HCT116 (cell line): ENCODE data around the gene NTRK3. TPM values are rescaled to one million over a fixed set of nuclear protein-coding genes. Genes with fewer than 3 reads are reported as not detected.

Source experiments
- ATAC-seq: fragments of 200-7000 bp; cut with Tn5 transposase; 2 replicates; pipeline ENCODE4 v1.9.1; 2020; ENCODE audit warnings: mild to moderate bottlenecking, moderate library complexity
- BruUV-seq: library from RNA; stranded (reverse); fragments of 400-500 nt; replicated peaks from 2 replicates; lab custom pipeline; 2021; lab: Mats Ljungman, UMichigan
- CTCF ChIA-PET: fragments of 300-600 bp; sonication (Branson Sonifier 250); formaldehyde crosslinking; loops from one replicate; lab custom pipeline; 2021; ENCODE audit warnings: antibody characterized with exemption; lab: Charles Lee
- POLR2A ChIA-PET: fragments of 300-600, 350-600 bp; sonication (Branson Sonifier 250); formaldehyde crosslinking; loops from one replicate; lab custom pipeline; 2021; ENCODE audit warnings: antibody characterized with exemption; lab: Charles Lee
- RAD21 ChIA-PET, 2 experiments: fragments of 300-600 bp; sonication (Branson Sonifier 250); formaldehyde crosslinking; loops; one replicate each; lab custom pipeline; 2023; ENCODE audit warnings: low total read pairs in 2 of 2; ENCODE audit not compliant: uncharacterized antibody in 2 of 2, unreplicated experiment in 2 of 2, low non-redundant PET in 1 of 2; lab: Charles Lee
- DNase-seq: peaks from one replicate; pipeline ENCODE4 v3.0.0-alpha.2; 2010; ENCODE audit warnings: low read depth, low spot score
- H2AFZ ChIP-seq: fragments of 200-600 bp; shearing (Covaris generic), sonication (generic); 2 replicates; pipeline ENCODE4 v1.6.1; 2017; ENCODE audit warnings: low read depth, mixed run types, mixed read lengths, antibody characterized with exemption, low read length; ENCODE audit not compliant: poor library complexity, severe bottlenecking
- H3K27ac ChIP-seq: 2 replicates; pipeline ENCODE4 v1.5.1; 2012; ENCODE audit warnings: low read depth, low read length
- H3K27me3 ChIP-seq: fragments of 200-600 bp; sonication (generic); 2 replicates; pipeline ENCODE4 v1.6.1; 2016; ENCODE audit warnings: mixed run types, low read length, mixed read lengths; ENCODE audit not compliant: insufficient read depth
- H3K36me3 ChIP-seq, 2 experiments: fragments of 200-500 bp in 1 of 2; fragments of 200-600 bp in 1 of 2; sonication (Bioruptor generic) in 1 of 2; sonication (generic) in 1 of 2; 2 replicates each; pipeline versions ENCODE4 v1.5.1 to v1.6.1; 2014 to 2016; ENCODE audit warnings: low read length in 2 of 2, inconsistent platforms in 1 of 2, mixed read lengths in 1 of 2, mixed run types in 1 of 2; ENCODE audit not compliant: insufficient read depth in 2 of 2, control insufficient read depth in 1 of 2
- H3K4me1 ChIP-seq, 2 experiments: fragments of 200-600 bp in 1 of 2; sonication (generic) in 1 of 2; 2 replicates each; pipeline versions ENCODE4 v1.5.1 to v1.6.1; 2012 to 2017; ENCODE audit warnings: low read length in 2 of 2, inconsistent platforms in 1 of 2, mild to moderate bottlenecking in 1 of 2, mixed read lengths in 1 of 2, mixed run types in 1 of 2, moderate library complexity in 1 of 2; ENCODE audit not compliant: insufficient read depth in 2 of 2, control insufficient read depth in 1 of 2
- H3K4me2 ChIP-seq: fragments of 200-600 bp; sonication (generic); 2 replicates; pipeline ENCODE4 v1.6.1; 2017; ENCODE audit warnings: mixed run types, low read length, mixed read lengths
- H3K4me3 ChIP-seq, 2 experiments: fragments of 200-600 bp in 1 of 2; sonication (generic) in 1 of 2; replicated peaks in 1 of 2; 2 replicates each; pipeline ENCODE4 v1.5.1; 2011 to 2016; ENCODE audit warnings: low read length in 2 of 2, control low read depth in 1 of 2, low read depth in 1 of 2, mild to moderate bottlenecking in 1 of 2, mixed read lengths in 1 of 2, mixed run types in 1 of 2
- H3K79me2 ChIP-seq: fragments of 200-600 bp; sonication (generic); 2 replicates; pipeline ENCODE4 v1.6.1; 2017; ENCODE audit warnings: mild to moderate bottlenecking, mixed run types, low read length, moderate library complexity, mixed read lengths; ENCODE audit not compliant: insufficient read depth
- H3K9ac ChIP-seq: fragments of 200-600 bp; sonication (generic); 2 replicates; pipeline ENCODE4 v1.6.1; 2016; ENCODE audit warnings: low read length, mixed read lengths
- H3K9me2 ChIP-seq: fragments of 200-600 bp; sonication (generic), shearing (Covaris generic); 2 replicates; pipeline ENCODE4 v1.6.1; 2017; ENCODE audit warnings: mixed run types, mild to moderate bottlenecking, moderate library complexity; ENCODE audit not compliant: insufficient read depth
- H3K9me3 ChIP-seq, 2 experiments: fragments of 200-500 bp in 1 of 2; fragments of 200-600 bp in 1 of 2; sonication (Bioruptor generic) in 1 of 2; sonication (generic) in 1 of 2; 2 replicates each; pipeline ENCODE4 v1.6.1; 2014 to 2017; ENCODE audit warnings: low read length in 2 of 2, mixed read lengths in 2 of 2, inconsistent platforms in 1 of 2, low read depth in 1 of 2, mild to moderate bottlenecking in 1 of 2, mixed run types in 1 of 2, moderate library complexity in 1 of 2; ENCODE audit not compliant: control insufficient read depth in 1 of 2, insufficient read depth in 1 of 2
- H4K20me1 ChIP-seq: fragments of 200-600 bp; sonication (generic), shearing (Covaris generic); 2 replicates; pipeline ENCODE4 v1.6.1; 2017; ENCODE audit warnings: mixed run types, mild to moderate bottlenecking, moderate library complexity; ENCODE audit not compliant: insufficient read depth
- ATF3 ChIP-seq: IDR thresholded peaks from 2 replicates; pipeline ENCODE4 v1.6.1; 2012
- CEBPB ChIP-seq: IDR thresholded peaks from 2 replicates; pipeline ENCODE4 v1.6.1; 2012; ENCODE audit warnings: low read depth
- ELF1 ChIP-seq: IDR thresholded peaks from 2 replicates; pipeline ENCODE4 v1.6.1; 2012; ENCODE audit warnings: low read depth, borderline replicate concordance
- EZH2 ChIP-seq: fragments of 200-600 bp; sonication (generic); IDR thresholded peaks from 2 replicates; pipeline ENCODE4 v1.6.1; 2017; ENCODE audit warnings: antibody characterized with exemption, mixed run types
- EZH2phosphoT487 ChIP-seq: fragments of 200-600 bp; IDR thresholded peaks from 2 replicates; pipeline ENCODE4 v1.6.1; 2018; ENCODE audit warnings: antibody characterized with exemption, borderline replicate concordance
- MAX ChIP-seq: IDR thresholded peaks from 2 replicates; pipeline ENCODE4 v1.6.1; 2012
- POLR2AphosphoS5 ChIP-seq: IDR thresholded peaks from 2 replicates; pipeline ENCODE4 v1.6.1; 2011; ENCODE audit warnings: mild to moderate bottlenecking, low read depth, low read length, moderate library complexity
- RAD21 ChIP-seq: IDR thresholded peaks from 2 replicates; pipeline ENCODE4 v1.6.1; 2012; ENCODE audit warnings: low read depth, mild to moderate bottlenecking
- SIN3A ChIP-seq: IDR thresholded peaks from 2 replicates; pipeline ENCODE4 v1.6.1; 2012; ENCODE audit warnings: low read depth
- SP1 ChIP-seq: IDR thresholded peaks from 2 replicates; pipeline ENCODE4 v1.6.1; 2012; ENCODE audit warnings: low read depth
- SRF ChIP-seq: IDR thresholded peaks from 2 replicates; pipeline ENCODE4 v1.6.1; 2012; ENCODE audit warnings: low read depth
- TCF7L2 ChIP-seq: IDR thresholded peaks from 2 replicates; pipeline ENCODE4 v1.7.0; 2011; ENCODE audit warnings: borderline replicate concordance, inconsistent platforms; ENCODE audit not compliant: insufficient read depth, insufficient read length; ENCODE audit errors: extremely low read depth
- YY1 ChIP-seq: IDR thresholded peaks from 2 replicates; pipeline ENCODE4 v1.6.1; 2011; ENCODE audit warnings: low read length, low read depth, moderate library complexity, mild to moderate bottlenecking; ENCODE audit not compliant: insufficient replicate concordance; ENCODE audit errors: extremely low read depth
- ZBTB33 ChIP-seq: IDR thresholded peaks from 2 replicates; pipeline ENCODE4 v1.6.1; 2011; ENCODE audit warnings: mild to moderate bottlenecking, low read length, moderate library complexity; ENCODE audit not compliant: insufficient replicate concordance; ENCODE audit errors: extremely low read depth
- ZFX ChIP-seq: fragments of 450-650 bp; IDR thresholded peaks from 2 replicates; pipeline ENCODE4 v1.6.1; 2017
- ZNF274 ChIP-seq: fragments of 200-500 bp; sonication (Bioruptor generic); IDR thresholded peaks from 2 replicates; pipeline ENCODE4 v1.6.1; 2014; ENCODE audit warnings: mild to moderate bottlenecking, low read depth, low read length, inconsistent platforms
- intact Hi-C: fragments of 100-400 bp; cut with micrococcal nuclease; formaldehyde crosslinking; loops from 2 replicates; pipeline ENCODE4 v1.10.0; 2022
- total RNA-seq: library from RNA; stranded (reverse); gene quantifications from one replicate; pipeline ENCODE4 v1.2.1, GENCODE V29; 2021; ENCODE audit not compliant: unreplicated experiment

Gene NTRK3
- total RNA-seq, 1 experiment from 2014 or later: not detected

- Histone ChIP-seq H3K36me3 (no peaks in the 10 kb centered on the region), H3K4me1 (no peaks in the 10 kb centered on the region), H3K79me2 (no peaks in the 10 kb centered on the region), H3K27ac (no peak overlapping the region), H3K4me3 (no peak overlapping the region), H3K4me2 (no peak overlapping the region), H3K9ac (no peak overlapping the region), H3K9me3 (peaks cover 0 to 4% of the 10 kb centered on the region in 2 experiments; a peak in 1 of 4 replicates), H2AFZ (no peak overlapping the region), H3K27me3 (no peaks in the 10 kb centered on the region), H3K9me2 (no peaks in the 10 kb centered on the region), H4K20me1 (no peaks in the 10 kb centered on the region)
- DNase-seq: no peak
- intact Hi-C loops: no loop called here
- no peak for ATAC-seq
- no TSS peak for BruUV-seq
- POLR2A ChIA-PET: no interaction called here
- TF ChIP-seq EZH2phosphoT487 (no peak), RAD21 (no peak), ELF1 (no peak), ZFX (no peak), ZBTB33 (no peak), EZH2 (no peak)
- CTCF ChIA-PET: no interaction called here
- RAD21 ChIA-PET: no interaction called here
Observed at GRCh38 chr15:87998630-87999029, 257.9 kb downstream of the NTRK3 start.

- Histone ChIP-seq H3K27ac (no peak overlapping the region), H3K27me3 (no peaks in the 10 kb centered on the region), H3K36me3 (no peaks in the 10 kb centered on the region), H4K20me1 (no peaks in the 10 kb centered on the region), H3K9ac (no peak overlapping the region), H3K9me2 (no peaks in the 10 kb centered on the region), H3K79me2 (no peaks in the 10 kb centered on the region), H3K9me3 (no peaks in the 10 kb centered on the region; a peak in 1 of 4 replicates), H3K4me1 (no peaks in the 10 kb centered on the region), H3K4me2 (no peak overlapping the region), H2AFZ (no peak overlapping the region), H3K4me3 (no peak overlapping the region)
- RAD21 ChIA-PET: no interaction called here
- ATAC-seq (no peak), DNase-seq (no peak)
- CTCF ChIA-PET: no interaction called here
- intact Hi-C loops: no loop called here
- POLR2A ChIA-PET: no interaction called here
- TF ChIP-seq SIN3A (no peak), SRF (no peak), EZH2 (no peak), ZFX (no peak), ATF3 (no peak), POLR2AphosphoS5 (no peak), MAX (no peak), CEBPB (no peak), EZH2phosphoT487 (no peak), ZNF274 (no peak), SP1 (no peak), YY1 (no peak), ELF1 (no peak), TCF7L2 (no peak)
- TF ChIP-seq, all 23 proteins: peak for 0
- BruUV-seq: no TSS peak
Observed at GRCh38 chr15:87986776-87987175, 269.8 kb downstream of the NTRK3 start.
